Measurements from ENCODE around the gene IFT25. TPM values are rescaled to one million over a fixed set of nuclear protein-coding genes. Genes with fewer than 3 reads are reported as not detected.
"Not testable (repeated sequence)": the region's sequence is repeated elsewhere in the genome, so short reads cannot be mapped to it uniquely, and the experiment has no call there.

IFT25 gene
- polyA plus RNA-seq (2012; ENCODE audit: missing spikeins), result 92.9 TPM

DNA sequence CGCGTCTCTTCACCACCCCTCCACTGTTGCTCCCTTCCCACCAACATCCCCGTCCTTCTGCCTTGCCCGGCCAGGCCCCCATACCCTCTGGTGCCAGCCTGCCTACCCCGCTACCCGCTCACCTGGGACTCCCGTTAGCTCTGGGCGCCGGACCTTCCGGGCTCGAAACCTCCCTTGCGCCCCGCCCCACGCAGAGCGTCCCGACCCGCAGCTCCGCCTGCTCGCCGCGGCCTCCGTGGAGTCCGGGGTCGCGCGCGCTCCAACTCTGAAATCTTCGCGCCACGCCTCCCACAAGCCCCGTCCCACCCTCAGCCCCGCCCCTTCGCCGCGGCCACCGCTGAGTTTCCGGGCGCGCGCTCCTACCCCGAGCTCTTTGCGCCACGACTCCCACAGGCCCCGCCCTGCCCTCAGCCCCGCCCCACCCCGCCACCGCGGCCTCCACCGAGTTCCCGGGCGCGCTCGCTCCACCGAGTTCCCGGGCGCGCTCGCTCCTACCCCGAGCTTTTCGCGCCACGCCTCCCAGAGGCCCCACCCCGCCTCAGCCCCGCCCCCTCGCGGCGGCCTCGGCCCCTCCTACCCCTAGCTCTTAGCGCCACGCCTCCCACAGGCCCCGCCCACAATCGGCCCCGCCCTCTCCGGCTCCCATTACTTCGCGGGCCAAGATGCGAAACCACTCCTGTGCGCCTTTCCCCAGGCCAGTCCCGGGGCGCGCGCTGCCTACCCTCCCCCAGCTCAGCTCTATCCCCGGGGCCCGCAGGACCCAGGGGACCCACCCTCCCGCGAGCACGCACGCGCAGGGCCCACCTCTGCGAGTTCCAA lies at the start of gene IFT25:
IFT25 (minus strand) TSS at position 267 of the 819 bp plus-strand sequence. CDS start 5,617 bp downstream, outside the sequence.
- DNase-seq (ENCODE audit: insufficient read length) (peak; percentile 77), FAIRE-seq (no peak)
- TF ChIP-seq TAF1 (IDR thresholded peaks at IDR 0.05; ENCODE audit: borderline replicate concordance, low read depth, low read length) (peak; percentile 83), POLR2A (IDR thresholded peaks at IDR 0.05; ENCODE audit: low read depth, low read length) (peak; percentile 90), POLR2AphosphoS5 (IDR thresholded peaks at IDR 0.05; ENCODE audit: low read depth, low read length) (peak; percentile 78; the same call in 1 of the 2 replicates)

DNA sequence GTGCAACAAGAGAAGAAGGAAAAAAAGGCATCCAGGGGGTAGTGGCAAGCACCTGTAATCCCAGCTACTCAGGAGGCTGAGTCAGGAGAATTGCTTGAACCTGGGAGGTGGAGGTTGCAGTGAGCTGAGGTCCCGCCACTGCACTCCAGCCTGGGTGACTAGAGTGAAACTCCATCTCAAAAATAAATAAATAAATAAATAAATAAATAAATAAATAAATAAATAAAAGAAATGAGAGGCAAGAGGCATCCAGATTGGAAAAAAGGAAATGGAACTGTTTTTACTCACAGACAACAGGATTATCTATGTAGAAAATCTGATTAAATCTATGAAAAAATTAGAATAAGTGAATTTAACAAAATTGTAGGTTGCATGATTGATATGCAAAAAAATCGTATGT lies 49.0 kb upstream of the IFT25 start:
- not testable (repeated sequence) for DNase-seq (ENCODE audit: insufficient read length); FAIRE-seq

DNA sequence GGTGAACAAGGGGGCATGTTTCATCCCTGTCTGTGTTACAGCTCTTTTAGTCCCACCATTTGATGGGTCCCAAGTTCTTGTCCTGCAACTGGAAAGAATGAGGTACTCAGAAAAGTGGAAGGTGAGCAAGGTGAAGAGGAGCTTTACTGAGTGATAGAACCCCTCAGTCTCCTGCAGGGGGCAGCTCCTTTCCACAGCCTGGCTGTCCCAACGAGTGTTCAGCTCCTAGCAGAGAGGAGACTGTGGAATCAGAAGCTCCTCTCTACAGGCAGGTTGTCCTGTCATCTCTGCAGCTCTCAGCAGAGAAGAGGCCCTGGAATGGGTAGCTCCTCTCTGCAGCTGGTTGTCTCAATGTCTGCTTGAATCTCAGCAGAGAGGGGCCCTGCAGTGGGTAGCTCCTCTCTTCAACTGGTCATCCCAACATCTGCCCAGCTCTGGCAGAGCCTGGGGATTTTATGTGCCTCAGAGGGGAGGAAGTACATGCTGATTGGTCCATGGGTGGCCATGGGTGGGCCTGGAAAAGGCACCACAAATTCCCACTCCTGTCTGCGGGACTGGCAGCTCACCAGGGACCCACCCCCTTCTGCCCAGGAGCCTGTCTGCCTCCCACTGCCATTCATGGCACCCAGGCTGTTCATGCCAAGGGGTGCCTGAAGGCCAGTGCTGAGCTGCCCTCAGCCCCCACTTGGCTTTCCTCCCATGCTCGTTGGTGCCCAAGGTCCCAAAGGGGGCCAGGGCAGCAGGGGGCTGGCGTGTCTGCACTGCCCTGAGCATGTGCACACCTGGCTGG lies 46.8 kb upstream of the IFT25 start:
- DNase-seq (ENCODE audit: insufficient read length) (no peak), FAIRE-seq (no peak)
- TF ChIP-seq POLR2A (IDR thresholded peaks at IDR 0.05; ENCODE audit: low read depth, low read length) (no peak), POLR2AphosphoS5 (IDR thresholded peaks at IDR 0.05; ENCODE audit: low read depth, low read length) (no peak), TAF1 (IDR thresholded peaks at IDR 0.05; ENCODE audit: borderline replicate concordance, low read depth, low read length) (no peak)

DNA sequence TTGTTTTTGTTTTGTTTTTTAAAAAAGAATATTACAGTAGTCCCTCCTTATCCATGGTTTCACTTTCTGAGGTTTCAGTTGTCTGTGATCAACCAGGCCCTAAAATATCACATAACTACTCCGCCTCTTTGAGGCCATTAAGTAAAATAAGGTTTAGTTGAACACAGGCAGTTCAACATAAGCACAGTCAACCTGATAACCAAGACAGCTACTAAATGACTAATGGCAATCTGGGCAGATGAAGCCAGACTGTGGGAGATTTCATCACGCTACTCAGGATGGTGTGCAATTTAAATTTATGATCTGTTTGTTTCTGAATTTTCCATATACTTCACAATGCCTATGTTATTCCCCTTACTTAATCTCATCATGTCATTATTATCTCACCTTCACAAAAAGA lies 42.4 kb upstream of the IFT25 start:
- FAIRE-seq (no peak), DNase-seq (ENCODE audit: insufficient read length) (no peak)

DNA sequence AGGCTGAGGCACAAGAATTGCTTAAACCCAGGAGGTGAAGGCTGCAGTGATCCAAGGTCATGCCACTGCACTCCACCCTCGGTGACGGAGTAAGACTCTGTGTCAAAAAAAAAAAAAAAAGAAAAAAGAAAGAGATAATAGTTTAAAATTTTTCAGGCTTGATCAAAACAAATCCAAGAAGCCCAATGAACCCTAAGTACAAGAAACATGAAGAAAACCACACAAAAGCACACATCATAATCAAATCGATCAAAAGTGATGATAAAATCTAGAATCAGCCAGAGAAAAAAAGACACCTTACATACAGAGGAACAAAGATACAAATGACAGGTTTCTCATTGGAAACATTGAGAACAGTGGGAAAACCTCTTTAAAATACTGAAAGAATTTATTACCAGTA lies 41.0 kb upstream of the IFT25 start:
- DNase-seq (ENCODE audit: insufficient read length), result no peak
- no peak for FAIRE-seq
- TF ChIP-seq TAF1 (IDR thresholded peaks at IDR 0.05; ENCODE audit: borderline replicate concordance, low read depth, low read length), result no peak
- no peak for TF ChIP-seq POLR2AphosphoS5 (IDR thresholded peaks at IDR 0.05; ENCODE audit: low read depth, low read length)
- no peak for TF ChIP-seq POLR2A (IDR thresholded peaks at IDR 0.05; ENCODE audit: low read depth, low read length)

More for the DNA sequence above, 42.4 kb upstream of the IFT25 start:
- TF ChIP-seq POLR2A (IDR thresholded peaks at IDR 0.05; ENCODE audit: low read depth, low read length) (no peak), TAF1 (IDR thresholded peaks at IDR 0.05; ENCODE audit: borderline replicate concordance, low read depth, low read length) (no peak), POLR2AphosphoS5 (IDR thresholded peaks at IDR 0.05; ENCODE audit: low read depth, low read length) (no peak)

DNA sequence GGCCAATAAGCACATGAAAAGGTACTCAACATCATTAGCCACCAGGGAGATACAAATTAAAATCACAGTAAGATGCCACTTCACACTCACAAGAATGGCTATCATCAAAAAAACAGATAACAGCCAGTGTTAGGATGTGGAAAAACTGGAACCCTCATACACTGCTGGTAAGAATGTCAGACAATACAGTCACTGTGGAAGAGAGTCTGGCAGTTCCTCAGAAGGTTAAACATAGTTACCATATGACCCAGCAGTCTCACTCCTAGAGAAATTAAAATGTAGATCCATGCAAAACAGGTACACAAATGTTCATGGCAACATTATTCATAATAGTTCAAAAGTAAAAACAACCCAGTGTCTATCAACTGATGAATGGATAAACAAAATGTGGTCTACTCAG lies 39.2 kb upstream of the IFT25 start:
- FAIRE-seq, result no peak
- TF ChIP-seq POLR2A (IDR thresholded peaks at IDR 0.05; ENCODE audit: low read depth, low read length) (no peak), POLR2AphosphoS5 (IDR thresholded peaks at IDR 0.05; ENCODE audit: low read depth, low read length) (no peak), TAF1 (IDR thresholded peaks at IDR 0.05; ENCODE audit: borderline replicate concordance, low read depth, low read length) (no peak)
- DNase-seq (ENCODE audit: insufficient read length), result no peak

DNA sequence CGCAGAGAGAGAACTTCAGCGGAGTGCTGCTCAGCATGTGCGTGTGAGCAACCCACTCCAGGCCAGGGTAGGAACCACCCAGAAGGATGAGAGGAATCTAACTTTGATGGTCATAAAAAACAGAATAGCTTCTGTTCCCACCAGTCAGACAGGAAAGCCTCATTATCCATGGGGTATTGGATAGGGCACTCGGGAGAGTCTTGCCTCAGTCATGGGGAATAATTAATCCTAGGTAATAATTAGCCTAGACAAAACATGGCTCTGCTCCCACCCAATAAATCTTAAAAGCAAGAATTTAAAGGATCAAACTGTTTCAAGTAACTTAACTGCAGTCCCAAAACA lies 37.2 kb upstream of the IFT25 start:
- FAIRE-seq (no peak), DNase-seq (ENCODE audit: insufficient read length) (no peak)
- TF ChIP-seq TAF1 (IDR thresholded peaks at IDR 0.05; ENCODE audit: borderline replicate concordance, low read depth, low read length), result no peak
- TF ChIP-seq POLR2A (IDR thresholded peaks at IDR 0.05; ENCODE audit: low read depth, low read length), result no peak
- TF ChIP-seq POLR2AphosphoS5 (IDR thresholded peaks at IDR 0.05; ENCODE audit: low read depth, low read length), result no peak

DNA sequence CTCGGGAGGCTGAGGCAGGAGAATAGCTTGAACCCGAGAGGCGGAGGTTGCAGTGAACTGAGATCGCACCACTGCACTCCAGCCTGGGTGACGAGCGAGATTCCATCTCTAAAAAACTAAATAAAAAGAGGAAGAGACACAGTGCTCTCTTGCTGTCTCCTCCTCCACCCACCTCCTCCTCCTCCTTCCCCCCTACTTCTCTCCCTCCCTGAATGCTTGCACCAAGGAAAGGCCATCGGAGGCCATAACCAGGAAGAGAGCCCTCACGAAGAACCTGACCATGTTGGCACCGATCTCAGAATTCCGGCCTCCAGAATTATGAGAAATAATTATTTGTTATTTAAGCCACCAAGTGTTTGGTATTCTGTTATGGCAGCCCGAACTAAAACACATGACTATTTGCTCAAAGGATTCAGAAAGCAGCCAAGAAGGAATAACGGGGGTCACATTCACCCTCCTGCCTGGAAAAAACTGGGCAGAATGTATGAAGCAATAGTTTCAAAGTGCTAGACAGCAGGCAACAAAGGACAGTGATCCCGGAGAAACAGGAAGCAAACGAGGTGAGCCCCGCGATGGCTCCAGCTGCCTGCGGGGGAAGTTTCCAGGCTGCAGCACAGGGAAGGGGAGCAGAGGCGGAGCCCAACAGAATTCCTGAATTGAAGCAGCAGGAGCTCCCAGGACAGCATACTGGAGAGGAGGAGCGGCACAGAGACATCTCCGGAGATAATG lies 36.7 kb upstream of the IFT25 start:
- FAIRE-seq (no peak), DNase-seq (ENCODE audit: insufficient read length) (no peak)
- TF ChIP-seq TAF1 (IDR thresholded peaks at IDR 0.05; ENCODE audit: borderline replicate concordance, low read depth, low read length) (no peak), POLR2AphosphoS5 (IDR thresholded peaks at IDR 0.05; ENCODE audit: low read depth, low read length) (no peak), POLR2A (IDR thresholded peaks at IDR 0.05; ENCODE audit: low read depth, low read length) (no peak)

DNA sequence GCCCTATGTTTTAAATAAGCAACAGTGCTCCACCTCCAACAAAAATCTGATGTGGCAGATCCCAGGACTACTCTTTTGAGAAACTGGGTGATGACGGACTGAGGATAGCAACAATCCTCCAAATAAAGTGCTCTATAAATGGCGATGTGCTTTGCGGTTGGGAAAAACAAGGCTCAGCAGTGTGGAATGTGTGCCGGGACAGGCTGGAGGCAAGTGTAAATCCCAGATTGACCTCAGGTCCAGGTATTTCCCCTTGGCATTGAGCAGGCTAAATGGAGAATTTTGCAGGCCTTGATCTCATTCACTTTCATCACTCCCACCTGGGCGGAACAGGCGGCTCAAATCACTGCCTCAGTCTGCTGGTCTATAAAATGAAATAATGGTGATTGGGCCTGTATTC lies 35.7 kb upstream of the IFT25 start:
- TF ChIP-seq POLR2AphosphoS5 (IDR thresholded peaks at IDR 0.05; ENCODE audit: low read depth, low read length) (no peak), TAF1 (IDR thresholded peaks at IDR 0.05; ENCODE audit: borderline replicate concordance, low read depth, low read length) (no peak)
- no peak for DNase-seq (ENCODE audit: insufficient read length)
- FAIRE-seq, result no peak

DNA sequence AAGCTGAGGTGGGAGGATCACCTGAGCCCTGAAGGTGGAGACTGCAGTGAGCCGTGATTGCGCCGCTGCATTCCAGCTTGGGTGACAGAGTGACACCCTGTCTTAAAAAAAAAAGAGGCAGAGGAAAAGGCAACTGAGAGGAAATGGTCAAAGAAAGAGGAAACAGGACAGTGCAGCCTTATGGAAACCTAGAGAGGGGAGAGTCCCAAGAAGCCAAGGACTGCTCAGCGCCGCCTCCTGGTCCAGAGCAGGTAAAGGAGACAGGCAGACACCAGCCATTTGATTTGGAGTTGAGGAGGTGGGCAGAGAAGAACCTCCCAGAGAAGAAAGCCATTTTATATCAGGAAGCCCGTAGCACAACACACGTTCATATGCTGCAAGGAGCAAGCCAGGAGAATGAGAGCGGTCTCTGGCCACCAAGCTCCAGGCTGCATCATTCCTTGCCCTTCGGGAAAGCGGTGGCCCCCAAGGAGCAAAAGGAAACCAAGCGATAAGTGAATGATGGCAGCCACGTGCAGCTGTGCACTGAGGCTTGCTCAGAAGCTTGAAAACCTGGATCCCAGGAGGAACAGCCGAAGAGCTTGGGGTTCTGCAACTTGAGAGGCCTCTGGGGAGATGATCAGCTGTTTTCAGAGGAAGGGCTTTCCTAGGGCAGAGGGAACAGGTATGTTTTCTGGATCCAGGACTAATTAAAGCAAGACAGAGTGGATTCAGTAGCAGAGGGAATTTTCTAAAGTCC lies 34.4 kb upstream of the IFT25 start:
- FAIRE-seq (no peak), DNase-seq (ENCODE audit: insufficient read length) (no peak)
- TF ChIP-seq POLR2AphosphoS5 (IDR thresholded peaks at IDR 0.05; ENCODE audit: low read depth, low read length), result no peak
- TF ChIP-seq TAF1 (IDR thresholded peaks at IDR 0.05; ENCODE audit: borderline replicate concordance, low read depth, low read length), result no peak
- TF ChIP-seq POLR2A (IDR thresholded peaks at IDR 0.05; ENCODE audit: low read depth, low read length), result no peak

DNA sequence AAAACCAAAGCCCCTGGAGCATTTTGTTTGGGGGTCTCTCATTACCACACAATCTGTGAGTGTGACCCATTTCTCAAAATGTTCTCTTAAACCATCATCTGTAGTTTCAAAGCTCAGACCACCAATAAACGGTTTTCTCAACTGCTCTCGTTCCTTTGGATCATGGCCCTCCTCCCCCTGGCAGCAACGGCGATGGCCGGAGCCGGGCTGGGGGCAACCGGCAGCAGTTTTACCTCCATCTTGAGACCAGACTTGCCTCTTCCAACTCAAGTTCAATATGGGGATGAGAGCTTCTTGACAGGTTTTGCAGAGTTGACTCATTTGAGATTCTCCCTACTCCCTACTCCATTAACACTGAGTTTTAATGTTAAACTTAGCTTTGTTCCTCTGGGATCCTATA lies 30.4 kb upstream of the IFT25 start:
- FAIRE-seq, result no peak
- TF ChIP-seq TAF1 (IDR thresholded peaks at IDR 0.05; ENCODE audit: borderline replicate concordance, low read depth, low read length) (no peak), POLR2AphosphoS5 (IDR thresholded peaks at IDR 0.05; ENCODE audit: low read depth, low read length) (no peak), POLR2A (IDR thresholded peaks at IDR 0.05; ENCODE audit: low read depth, low read length) (no peak)
- no peak for DNase-seq (ENCODE audit: insufficient read length)

Data from GM12892 (cell line).